ENCODE results near the gene SUPT20HL2. TPM values are rescaled to one million over a fixed set of nuclear protein-coding genes. Genes with fewer than 3 reads are reported as not detected.

The SUPT20HL2 gene
- total RNA-seq, result not detected in 2 replicates

DNA sequence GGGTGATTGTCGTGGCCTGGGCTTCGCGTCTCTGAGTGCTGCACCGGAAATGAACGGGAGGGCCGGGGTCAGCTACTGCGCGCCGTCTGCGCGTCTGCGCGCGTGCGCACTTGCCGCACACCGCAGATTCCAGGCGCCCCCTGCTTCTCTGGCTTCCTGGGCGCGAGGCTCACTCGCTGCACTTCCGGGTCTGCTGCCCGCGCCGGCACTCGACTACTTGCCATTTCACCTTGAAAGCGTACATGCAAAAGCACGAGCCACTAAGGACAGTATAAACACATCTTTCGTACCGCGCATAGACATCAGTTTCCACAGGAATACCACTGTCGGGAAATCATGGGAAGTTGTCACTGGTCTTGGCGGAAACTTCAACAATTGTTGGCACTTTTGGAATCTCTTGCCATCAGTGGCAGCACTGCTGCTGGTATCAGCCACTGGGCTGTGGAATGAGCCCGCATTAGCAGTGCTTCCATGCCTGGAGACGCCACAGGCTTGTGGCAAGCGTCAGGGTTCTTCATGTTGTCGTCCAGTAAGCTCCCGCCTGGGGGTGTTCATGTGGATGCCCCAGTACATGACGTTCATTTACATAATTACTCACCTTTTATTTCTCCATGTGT lies at the start of gene SUPT20HL2:
SUPT20HL2 (minus strand) TSS at position 51 of the 617 bp plus-strand sequence. CDS start 754 bp downstream, outside the sequence.

DNA sequence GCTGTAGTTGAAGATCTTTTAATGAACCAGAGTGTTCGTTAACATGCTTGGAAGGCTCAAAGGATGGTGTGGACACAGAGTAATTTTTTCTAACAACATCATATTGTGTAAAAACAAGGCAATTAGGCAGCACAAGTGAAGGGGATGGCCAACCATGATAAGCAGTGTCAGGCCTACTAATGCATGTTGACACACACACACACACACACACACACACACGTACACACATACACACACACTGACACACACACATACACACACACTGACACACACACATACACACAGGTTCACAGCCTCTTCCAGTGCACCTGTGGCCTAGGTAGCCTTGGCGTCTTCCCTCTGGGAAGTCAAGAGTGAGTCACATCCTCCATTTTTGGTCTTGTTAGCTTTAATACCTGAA lies 46.4 kb upstream of the SUPT20HL2 start, which contains the start of gene SUPT20HL1:
SUPT20HL1 (plus strand) TSS at position 368 of the 400 bp plus-strand sequence. CDS start 2,122 bp downstream, outside the sequence.

Other genes starting within 250 kb of the SUPT20HL2 start
- 71.1 and 71.6 TPM in 2 replicates for gene ZFX, start 164.3 kb downstream of the SUPT20HL2 start, total RNA-seq
- gene SUPT20HL1, start 46.6 kb upstream of the SUPT20HL2 start, total RNA-seq, result not detected in 2 replicates
- gene PDK3, start 151.2 kb upstream of the SUPT20HL2 start, total RNA-seq, result 5.1 and 7.3 TPM in 2 replicates